ENCODE results near the gene RHOJ. TPM values are rescaled to one million over a fixed set of nuclear protein-coding genes. Genes with fewer than 3 reads are reported as not detected.

Gene RHOJ
- polyA plus RNA-seq, 1 experiment = 116 TPM

- ChIA-PET CTCF (interaction anchor here (0.9 to 1.8 kb wide), 2 partner anchors 97 to 1973 kb away, joined by 3 to 4 read pairs; no protein-coding TSS in a partner anchor), POLR2A (no interaction called here)
- no peak for DNase-seq (ENCODE audit: low read depth)
- TF ChIP-seq CTCF (IDR thresholded peaks at IDR 0.05; ENCODE audit: insufficient read depth, low read depth, low read length) = no peak
- Histone ChIP-seq H3K36me3 (ENCODE audit: control insufficient read depth, insufficient read depth, low read length) (no peaks in the 10 kb centered on the region), H3K27me3 (ENCODE audit: control insufficient read depth, insufficient read depth, low read length) (no peaks in the 10 kb centered on the region), H3K4me3 (ENCODE audit: low read depth, low read length) (no peak overlapping the region)
Measured at GRCh38 chr14:63180011-63180410, 24.2 kb upstream of the RHOJ start.

- Histone ChIP-seq H3K27me3 (ENCODE audit: control insufficient read depth, insufficient read depth, low read length) (no peaks in the 10 kb centered on the region), H3K4me3 (ENCODE audit: low read depth, low read length) (no peak overlapping the region), H3K36me3 (ENCODE audit: control insufficient read depth, insufficient read depth, low read length) (no peaks in the 10 kb centered on the region)
- DNase-seq (ENCODE audit: low read depth) = no peak
- CTCF ChIA-PET = no interaction called here
- TF ChIP-seq CTCF (IDR thresholded peaks at IDR 0.05; ENCODE audit: insufficient read depth, low read depth, low read length) = no peak
- POLR2A ChIA-PET = no interaction called here
Measured at GRCh38 chr14:63182968-63183367, 21.3 kb upstream of the RHOJ start.

- TF ChIP-seq CTCF (IDR thresholded peaks at IDR 0.05; ENCODE audit: insufficient read depth, low read depth, low read length) = no peak
- Histone ChIP-seq H3K27me3 (ENCODE audit: control insufficient read depth, insufficient read depth, low read length) (no peaks in the 10 kb centered on the region), H3K36me3 (ENCODE audit: control insufficient read depth, insufficient read depth, low read length) (no peaks in the 10 kb centered on the region), H3K4me3 (ENCODE audit: low read depth, low read length) (no peak overlapping the region)
- ChIA-PET CTCF (interaction anchor here (1.0 to 1.5 kb wide), 2 partner anchors 17 to 88 kb away, joined by 3 to 5 read pairs; partner anchors contain the start of gene RHOJ), POLR2A (interaction anchor here (0.6 kb wide), 1 partner anchor 62 kb away, joined by 3 read pairs; no protein-coding TSS in a partner anchor)
- DNase-seq (ENCODE audit: low read depth) = no peak
Measured at GRCh38 chr14:63186453-63186852, 17.8 kb upstream of the RHOJ start.

- no peaks in the 10 kb centered on the region for H3K36me3 ChIP-seq (ENCODE audit: control insufficient read depth, insufficient read depth, low read length)
- no peak for TF ChIP-seq CTCF (IDR thresholded peaks at IDR 0.05; ENCODE audit: insufficient read depth, low read depth, low read length)
- DNase-seq (ENCODE audit: low read depth) = no peak
- no peak overlapping the region for H3K4me3 ChIP-seq (ENCODE audit: low read depth, low read length)
- ChIA-PET POLR2A (no interaction called here), CTCF (no interaction called here)
- no peaks in the 10 kb centered on the region for H3K27me3 ChIP-seq (ENCODE audit: control insufficient read depth, insufficient read depth, low read length)
Measured at GRCh38 chr14:63191211-63191610, 13.0 kb upstream of the RHOJ start.

- ChIA-PET CTCF (no interaction called here), POLR2A (no interaction called here)
Measured at GRCh38 chr14:63192085-63192484, 12.2 kb upstream of the RHOJ start.

More at GRCh38 chr14:63192085-63192484, 12.2 kb upstream of the RHOJ start:
- no peak for DNase-seq (ENCODE audit: low read depth)
- TF ChIP-seq CTCF (IDR thresholded peaks at IDR 0.05; ENCODE audit: insufficient read depth, low read depth, low read length) = no peak
- H3K4me3 ChIP-seq (ENCODE audit: low read depth, low read length) = no peak overlapping the region
- no peaks in the 10 kb centered on the region for H3K27me3 ChIP-seq (ENCODE audit: control insufficient read depth, insufficient read depth, low read length)
- H3K36me3 ChIP-seq (ENCODE audit: control insufficient read depth, insufficient read depth, low read length) = no peaks in the 10 kb centered on the region

Data from BJ (cell line).